Upper lobe of right lung (tissue), 1 donor: ENCODE results near the gene PCGF3. TPM values are rescaled to one million over a fixed set of nuclear protein-coding genes. Genes with fewer than 3 reads are reported as not detected.
"Not testable (repeated sequence)": the region's sequence is repeated elsewhere in the genome, so short reads cannot be mapped to it uniquely, and the experiment has no call there.

Source experiments
- ATAC-seq: fragments of 200-7000 bp; cut with Tn5 transposase; one replicate; pipeline ENCODE4 v1.9.1; 2020; ENCODE audit warnings: mild to moderate bottlenecking, moderate library complexity
- DNase-seq: peaks from one replicate; pipeline ENCODE4 v3.0.0-alpha.2; 2020
- H3K27ac ChIP-seq: fragments of 200-600 bp; one replicate; pipeline ENCODE4 v1.8.0; 2022
- H3K27me3 ChIP-seq: fragments of 200-600 bp; one replicate; pipeline ENCODE4 v1.8.0; 2022; ENCODE audit warnings: mild to moderate bottlenecking
- H3K36me3 ChIP-seq: fragments of 200-600 bp; one replicate; pipeline ENCODE4 v1.8.0; 2022
- H3K4me1 ChIP-seq: fragments of 200-600 bp; one replicate; pipeline ENCODE4 v1.8.0; 2022
- H3K4me3 ChIP-seq: fragments of 200-600 bp; one replicate; pipeline ENCODE4 v1.8.0; 2022; ENCODE audit warnings: mild to moderate bottlenecking
- H3K9me3 ChIP-seq: fragments of 200-600 bp; one replicate; pipeline ENCODE4 v1.8.0; 2022
- CTCF ChIP-seq: fragments of 200-600 bp; IDR thresholded peaks from one replicate; pipeline ENCODE4 v1.8.0; 2022; ENCODE audit warnings: antibody characterized with exemption
- intact Hi-C: fragments of 100-400 bp; cut with DNase I; formaldehyde crosslinking; loops from one replicate; pipeline ENCODE4 v1.11.0; 2022
- total RNA-seq: library from RNA; stranded (reverse); fragmentation: NEBNext Ultra II Directional; extraction: Animal tissue kit (Norgen Biotek cat#: 25700); gene quantifications from one replicate; pipeline ENCODE4 v1.2.1, GENCODE V29; 2021
- donor health status: DM: no; HTN: yes; CAD: no; lungs with severe emphysema.

Gene PCGF3
- total RNA-seq, 1 donor from 2014 or later, result 42.2 TPM

DNA sequence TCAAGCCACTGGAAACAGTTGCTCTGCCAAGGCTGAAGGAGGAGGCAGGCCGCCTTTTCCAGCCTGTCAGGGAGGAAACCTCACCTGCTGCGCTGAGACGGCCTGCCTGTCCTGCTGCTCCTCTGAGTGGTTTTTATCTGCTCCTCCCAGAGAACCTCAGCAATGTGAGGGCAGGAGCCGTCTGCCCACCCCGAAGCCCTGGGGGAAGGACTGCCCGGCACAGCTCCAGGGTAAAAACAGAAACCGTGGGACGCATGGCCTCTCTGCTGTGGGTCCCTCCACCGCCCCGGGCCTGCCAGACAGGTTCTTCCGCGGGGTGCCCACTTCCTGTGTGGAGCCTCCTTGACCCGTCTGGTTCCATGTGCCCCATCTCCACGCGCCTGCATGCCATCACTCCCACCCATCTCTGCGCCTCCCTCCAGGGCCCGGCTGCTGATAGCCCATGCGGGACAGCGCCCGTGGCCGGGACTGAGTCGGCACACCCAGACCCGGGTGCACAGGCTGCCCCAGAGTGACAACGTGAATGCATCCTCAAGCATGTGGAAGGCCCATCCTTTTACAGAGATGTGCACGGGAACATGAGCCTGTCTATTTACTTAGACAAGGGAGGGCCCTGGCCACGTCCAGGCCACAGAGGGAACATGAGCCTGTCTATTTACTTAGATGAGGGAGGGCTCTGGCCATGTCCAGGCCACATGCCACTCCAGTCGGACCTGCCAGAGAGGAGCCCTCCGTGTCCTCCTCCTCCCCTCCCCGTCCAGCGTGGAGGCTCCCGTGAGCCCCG is 12.7 kb upstream of the PCGF3 start:
- Histone ChIP-seq H3K4me1 (peaks cover 17% of the 10 kb centered on the region), H3K27ac (no peak overlapping the region), H3K4me3 (no peak overlapping the region), H3K27me3 (no peaks in the 10 kb centered on the region), H3K9me3 (no peaks in the 10 kb centered on the region), H3K36me3 (no peaks in the 10 kb centered on the region)
- DNase-seq (no peak), ATAC-seq (no peak)
- no peak for TF ChIP-seq CTCF
- intact Hi-C loops, result no loop called here

- not testable (repeated sequence) for ATAC-seq, DNase-seq
These were observed 11.2 kb upstream of the PCGF3 start for GRCh38 chr4:694341-694940.

GRCh38 chr4:699816-700580 is 5.6 kb upstream of the PCGF3 start:
- DNase-seq, result no peak
- TF ChIP-seq CTCF, result no peak
- no peak overlapping the region for H3K4me3 ChIP-seq
- peak overlapping the region; percentile 60 for H3K27ac ChIP-seq
- no peaks in the 10 kb centered on the region for H3K36me3 ChIP-seq
- H3K4me1 ChIP-seq, result peaks cover 10% of the 10 kb centered on the region
- intact Hi-C loops, result no loop called here
- H3K27me3 ChIP-seq, result no peaks in the 10 kb centered on the region
- H3K9me3 ChIP-seq, result no peaks in the 10 kb centered on the region
- ATAC-seq, result no peak

More at GRCh38 chr4:694341-694940, 11.2 kb upstream of the PCGF3 start:
- H3K9me3 ChIP-seq, H3K27ac ChIP-seq, intact Hi-C loops, H3K36me3 ChIP-seq, H3K27me3 ChIP-seq, H3K4me3 ChIP-seq: not testable (repeated sequence)
- peaks cover 12% of the 10 kb centered on the region for H3K4me1 ChIP-seq

DNA sequence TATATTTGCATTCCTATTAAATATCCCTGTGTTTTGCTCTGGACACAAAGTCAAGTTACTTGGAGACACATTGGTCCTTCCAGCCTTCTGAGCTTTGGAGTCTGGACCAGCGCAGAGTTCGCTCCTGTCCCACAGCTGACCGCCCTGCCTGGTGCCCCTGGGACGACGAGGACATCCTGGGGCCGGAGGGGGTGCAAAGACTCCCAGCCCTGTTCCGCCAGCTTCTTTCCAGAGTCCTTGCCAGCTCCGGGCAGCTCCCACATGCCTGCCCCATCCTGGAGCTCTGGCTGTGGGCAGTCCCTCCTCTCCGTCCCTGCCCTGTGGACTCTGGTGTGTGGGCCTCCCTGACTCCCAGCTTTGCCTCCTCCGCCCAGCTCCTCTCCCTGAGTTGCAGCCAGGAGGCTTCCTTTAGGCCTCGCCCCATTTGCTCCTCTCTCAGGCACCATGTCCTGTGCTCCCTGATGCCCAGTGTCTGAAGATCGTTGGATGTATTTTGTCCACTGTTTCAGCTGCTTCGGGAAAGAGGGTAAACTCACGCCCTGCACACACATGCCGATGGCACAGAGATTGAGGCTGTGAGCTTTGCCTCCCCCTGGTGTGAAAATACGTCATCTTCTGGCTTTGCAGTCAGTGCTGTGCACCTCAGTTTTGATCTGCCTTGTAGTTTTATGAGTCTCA is 4.9 kb upstream of the PCGF3 start:
- DNase-seq (no peak), ATAC-seq (no peak)
- no peaks in the 10 kb centered on the region for H3K36me3 ChIP-seq
- no peaks in the 10 kb centered on the region for H3K9me3 ChIP-seq
- no peak overlapping the region for H3K4me3 ChIP-seq
- no peak overlapping the region for H3K27ac ChIP-seq
- TF ChIP-seq CTCF, result no peak
- H3K4me1 ChIP-seq, result peaks cover 10% of the 10 kb centered on the region
- H3K27me3 ChIP-seq, result no peaks in the 10 kb centered on the region
- intact Hi-C loops, result no loop called here

- TF ChIP-seq CTCF, result no peak
- DNase-seq (no peak), ATAC-seq (no peak)
- no peaks in the 10 kb centered on the region for H3K27me3 ChIP-seq
- H3K9me3 ChIP-seq, result no peaks in the 10 kb centered on the region
- no peak overlapping the region for H3K4me3 ChIP-seq
- H3K27ac ChIP-seq, result no peak overlapping the region
- no peaks in the 10 kb centered on the region for H3K36me3 ChIP-seq
- peaks cover 16% of the 10 kb centered on the region for H3K4me1 ChIP-seq
- intact Hi-C loops, result no loop called here
These were observed 3.0 kb upstream of the PCGF3 start for GRCh38 chr4:702618-703048.
